ENCODE data around the gene CABCOCO1.

DNA sequence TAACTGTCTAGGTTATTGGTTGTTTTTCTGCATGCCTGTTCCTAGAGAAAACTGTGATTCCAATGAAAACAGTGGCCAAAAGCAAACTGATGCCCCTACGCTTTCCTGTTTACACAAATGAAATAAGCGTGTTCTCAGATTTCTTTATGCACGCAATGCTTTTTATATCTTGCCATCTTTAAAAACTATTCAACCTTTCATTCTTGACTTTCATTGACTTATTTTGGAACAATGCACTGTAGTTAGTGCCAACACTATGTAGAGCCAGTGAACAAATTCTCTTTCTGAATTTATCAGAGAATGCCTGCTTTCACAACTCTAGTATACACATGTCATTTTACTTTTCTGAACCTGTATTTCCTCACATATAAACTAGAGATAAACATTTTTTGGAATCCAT, 86.6 kb downstream of the CABCOCO1 start:
- no peak for TF ChIP-seq POLR2A (IDR thresholded peaks at IDR 0.05; ENCODE audit: low read length)
- TF ChIP-seq GATA1 (IDR thresholded peaks at IDR 0.05; ENCODE audit: low read depth, low read length) = no peak
